GM06990 (cell line): ENCODE data around the gene PARVB.
"Not testable (repeated sequence)": the region's sequence is repeated elsewhere in the genome, so short reads cannot be mapped to it uniquely, and the experiment has no call there.

ENCODE experiments used
- DNase-seq: peaks from one replicate; pipeline ENCODE4 v3.0.0-alpha.2; 2011; ENCODE audit not compliant: insufficient read length; ENCODE audit errors: extremely low read depth
- H3K27me3 ChIP-seq: replicated peaks from 2 replicates; pipeline ENCODE4 v1.6.0; 2011; ENCODE audit warnings: low read length; ENCODE audit not compliant: control insufficient read depth, insufficient read depth
- H3K36me3 ChIP-seq: 2 replicates; pipeline ENCODE4 v1.5.1; 2011; ENCODE audit warnings: low read length; ENCODE audit not compliant: control insufficient read depth, insufficient read depth
- H3K4me3 ChIP-seq: replicated peaks from 2 replicates; pipeline ENCODE4 v1.5.1; 2011; ENCODE audit warnings: low read depth, mild to moderate bottlenecking, control low read depth, low read length
- TF ChIP-seq, protein P1 (sequence below): IDR thresholded peaks from 2 replicates; pipeline ENCODE4 v1.5.1; 2011; ENCODE audit warnings: low read length, control low read depth, mild to moderate bottlenecking, inconsistent platforms; ENCODE audit not compliant: insufficient read depth, poor library complexity, severe bottlenecking

PARVB gene

DNA sequence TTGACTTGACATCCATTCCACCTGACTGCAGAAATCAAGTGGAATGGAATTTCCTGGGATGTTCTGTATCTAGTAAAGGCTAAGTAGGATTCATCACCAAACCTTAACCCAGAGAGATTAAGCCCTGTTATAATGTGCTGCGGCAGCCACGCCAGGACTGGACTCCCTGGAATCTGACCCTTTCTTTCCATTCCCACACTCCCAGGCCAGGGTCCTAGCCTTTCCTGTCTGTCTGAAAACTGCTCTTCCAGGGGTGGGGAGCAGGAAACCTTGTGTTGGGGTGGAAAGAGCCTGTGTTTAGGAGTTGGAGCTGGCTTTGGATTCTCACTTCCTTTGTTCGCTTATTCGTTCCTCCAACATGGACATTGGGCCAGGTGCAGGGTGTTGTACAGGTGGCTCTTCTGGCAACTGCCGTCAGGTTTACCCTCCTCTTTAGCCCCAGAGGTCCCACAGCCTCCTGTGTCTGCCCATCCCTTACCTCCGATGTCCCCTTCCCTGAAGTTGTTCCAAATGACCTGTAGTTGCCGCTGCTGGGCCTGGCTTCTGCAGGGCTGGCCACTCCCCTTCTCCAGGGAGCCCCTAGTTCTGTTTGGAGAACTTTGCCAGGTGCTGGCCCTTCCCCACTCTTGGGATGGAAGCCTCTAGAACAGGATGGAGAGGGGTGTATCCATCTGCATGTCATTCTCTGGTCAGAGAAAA, 20.5 kb upstream of the PARVB start:
- no peak for DNase-seq
- TF ChIP-seq, protein P1, sequence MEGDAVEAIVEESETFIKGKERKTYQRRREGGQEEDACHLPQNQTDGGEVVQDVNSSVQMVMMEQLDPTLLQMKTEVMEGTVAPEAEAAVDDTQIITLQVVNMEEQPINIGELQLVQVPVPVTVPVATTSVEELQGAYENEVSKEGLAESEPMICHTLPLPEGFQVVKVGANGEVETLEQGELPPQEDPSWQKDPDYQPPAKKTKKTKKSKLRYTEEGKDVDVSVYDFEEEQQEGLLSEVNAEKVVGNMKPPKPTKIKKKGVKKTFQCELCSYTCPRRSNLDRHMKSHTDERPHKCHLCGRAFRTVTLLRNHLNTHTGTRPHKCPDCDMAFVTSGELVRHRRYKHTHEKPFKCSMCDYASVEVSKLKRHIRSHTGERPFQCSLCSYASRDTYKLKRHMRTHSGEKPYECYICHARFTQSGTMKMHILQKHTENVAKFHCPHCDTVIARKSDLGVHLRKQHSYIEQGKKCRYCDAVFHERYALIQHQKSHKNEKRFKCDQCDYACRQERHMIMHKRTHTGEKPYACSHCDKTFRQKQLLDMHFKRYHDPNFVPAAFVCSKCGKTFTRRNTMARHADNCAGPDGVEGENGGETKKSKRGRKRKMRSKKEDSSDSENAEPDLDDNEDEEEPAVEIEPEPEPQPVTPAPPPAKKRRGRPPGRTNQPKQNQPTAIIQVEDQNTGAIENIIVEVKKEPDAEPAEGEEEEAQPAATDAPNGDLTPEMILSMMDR = no peak
- Histone ChIP-seq H3K27me3 (no peaks in the 10 kb centered on the region), H3K4me3 (no peak overlapping the region), H3K36me3 (peaks cover 3% of the 10 kb centered on the region)

- TF ChIP-seq, protein P1 = no peak
- no peaks in the 10 kb centered on the region for H3K27me3 ChIP-seq
- H3K36me3 ChIP-seq = no peaks in the 10 kb centered on the region; the same call in 1 of the 2 replicates
- no peak overlapping the region for H3K4me3 ChIP-seq
- no peak for DNase-seq
These were observed 20.0 kb upstream of the PARVB start for GRCh38 chr22:44004104-44004460.

DNA sequence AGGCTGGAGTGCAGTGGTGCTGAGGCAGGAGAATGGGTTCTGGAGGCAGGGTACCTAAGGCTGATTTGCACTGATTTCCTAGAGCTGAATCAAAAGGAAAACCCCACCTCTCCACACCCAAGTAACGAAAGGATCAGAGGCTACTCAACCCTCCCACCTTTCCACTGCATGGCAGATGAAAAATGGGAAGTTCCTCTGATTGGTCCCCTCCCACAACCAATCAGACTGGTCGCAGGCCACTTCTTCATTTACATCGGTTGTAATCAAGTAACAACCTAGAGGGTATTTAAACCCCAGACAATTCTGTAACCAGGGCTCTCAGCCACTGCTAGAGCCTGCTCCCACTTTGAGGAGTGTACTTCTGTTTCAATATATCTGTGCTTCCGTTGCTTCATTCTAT, 18.6 kb upstream of the PARVB start:
- no peak overlapping the region for H3K4me3 ChIP-seq
- H3K36me3 ChIP-seq = no peaks in the 10 kb centered on the region; the same call in 1 of the 2 replicates
- no peaks in the 10 kb centered on the region for H3K27me3 ChIP-seq
- TF ChIP-seq, protein P1 = no peak
- DNase-seq = no peak

GRCh38 chr22:44012162-44012561, 11.9 kb upstream of the PARVB start:
- Histone ChIP-seq H3K36me3 (no peaks in the 10 kb centered on the region), H3K4me3 (no peak overlapping the region)

DNA sequence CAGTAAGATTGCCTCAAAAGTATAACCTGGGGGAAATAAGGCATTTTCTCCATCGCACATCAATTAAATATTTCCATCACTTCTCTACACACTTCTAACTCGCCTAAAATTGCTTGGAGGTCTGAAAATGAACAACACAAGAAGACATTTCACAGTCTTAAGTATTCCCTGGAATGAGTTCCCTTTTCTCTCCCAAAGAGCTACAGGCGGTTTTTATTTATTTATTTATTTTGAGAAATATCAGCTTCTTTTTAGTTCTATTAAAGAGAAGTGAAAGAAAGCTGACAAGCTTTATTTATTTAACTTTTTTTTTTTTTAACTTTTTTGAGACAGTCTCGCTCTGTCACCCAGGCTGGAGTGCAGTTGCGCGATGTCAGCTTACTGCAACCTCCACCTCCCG, 11.5 kb upstream of the PARVB start:
- Histone ChIP-seq H3K4me3 (no peak overlapping the region), H3K36me3 (no peaks in the 10 kb centered on the region), H3K27me3 (no peaks in the 10 kb centered on the region)
- TF ChIP-seq, protein P1 = no peak
- no peak for DNase-seq

More at GRCh38 chr22:44012162-44012561, 11.9 kb upstream of the PARVB start:
- H3K27me3 ChIP-seq = no peaks in the 10 kb centered on the region
- TF ChIP-seq, protein P1 = no peak
- DNase-seq = no peak

GRCh38 chr22:44014241-44014640, 9.9 kb upstream of the PARVB start:
- TF ChIP-seq, protein P1 = no peak
- no peak for DNase-seq
- Histone ChIP-seq H3K27me3 (no peaks in the 10 kb centered on the region), H3K36me3 (no peaks in the 10 kb centered on the region; the same call in 1 of the 2 replicates), H3K4me3 (no peak overlapping the region)

DNA sequence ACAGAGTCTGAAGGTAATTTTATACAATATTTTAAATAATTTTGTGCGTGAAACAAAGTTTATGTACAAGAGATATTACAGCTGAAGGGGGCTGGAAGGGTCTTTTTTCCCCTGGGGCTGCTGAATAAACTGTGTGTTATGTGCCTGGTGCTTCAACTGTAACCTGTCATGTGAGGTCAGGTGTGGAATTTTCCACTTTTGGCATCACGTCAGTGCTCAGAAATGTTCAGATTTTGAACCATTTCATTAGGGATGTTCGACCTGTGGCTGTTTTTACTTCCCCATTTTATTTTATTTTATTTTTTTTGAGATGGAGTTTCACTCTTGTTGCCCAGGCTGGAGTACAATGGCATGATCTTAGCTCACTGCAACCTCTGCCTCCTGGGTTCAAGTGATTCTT, 7.5 kb upstream of the PARVB start:
- DNase-seq, H3K27me3 ChIP-seq, H3K36me3 ChIP-seq, H3K4me3 ChIP-seq: not testable (repeated sequence)
